Neutrophil (primary cell): ENCODE measurements around the gene SNAPIN.

Experiments used
- H3K27ac ChIP-seq: fragments of 200-600 bp; sonication (generic); 2 replicates; pipeline ENCODE4 v1.5.1; 2016; ENCODE audit warnings: mild to moderate bottlenecking, moderate library complexity
- H3K27me3 ChIP-seq: fragments of 200-600 bp; sonication (generic); 2 replicates; pipeline ENCODE4 v1.6.0; 2016; ENCODE audit warnings: mild to moderate bottlenecking
- H3K36me3 ChIP-seq: fragments of 200-600 bp; sonication (generic); 2 replicates; pipeline ENCODE4 v1.5.1; 2017
- H3K4me1 ChIP-seq, 2 experiments: fragments of 200-600 bp in 1 of 2; sonication (generic) in 1 of 2; 1 replicate in 1 of 2; 2 replicates in 1 of 2; pipeline versions ENCODE4 v1.5.1 to v1.6.1; 2013 to 2016; ENCODE audit warnings: low read depth in 1 of 2, low read length in 1 of 2, mild to moderate bottlenecking in 1 of 2, moderate library complexity in 1 of 2; ENCODE audit not compliant: control insufficient read depth in 1 of 2, insufficient read depth in 1 of 2
- H3K4me3 ChIP-seq, 2 experiments: fragments of 200-600 bp in 1 of 2; sonication (generic) in 1 of 2; 1 replicate in 1 of 2; 2 replicates in 1 of 2; pipeline ENCODE4 v1.5.1; 2013 to 2016; ENCODE audit warnings: low read depth in 1 of 2, low read length in 1 of 2, mild to moderate bottlenecking in 1 of 2, moderate library complexity in 1 of 2
- H3K9me3 ChIP-seq: fragments of 200-600 bp; sonication (generic); 2 replicates; pipeline ENCODE4 v1.5.1; 2016
- CTCF ChIP-seq: fragments of 200-600 bp; sonication (generic); IDR thresholded peaks from 2 replicates; pipeline ENCODE4 v1.5.1; 2016; ENCODE audit warnings: antibody characterized with exemption

Gene SNAPIN

GRCh38 chr1:153631047-153632022, 27.2 kb upstream of the SNAPIN start:
- Histone ChIP-seq H3K4me1 (peaks cover 9 to 17% of the 10 kb centered on the region in 2 experiments), H3K36me3 (peaks cover 3% of the 10 kb centered on the region), H3K4me3 (no peak overlapping the region), H3K9me3 (no peaks in the 10 kb centered on the region), H3K27ac (no peak overlapping the region), H3K27me3 (peaks cover 23% of the 10 kb centered on the region)
- no peak for TF ChIP-seq CTCF

- H3K36me3 ChIP-seq: peaks cover 22% of the 10 kb centered on the region
- no peak for TF ChIP-seq CTCF
- H3K4me3 ChIP-seq: peak overlapping the region; percentile 97 to 98
- H3K4me1 ChIP-seq: peaks cover 9 to 17% of the 10 kb centered on the region in 2 experiments
- no peaks in the 10 kb centered on the region for H3K9me3 ChIP-seq
- H3K27ac ChIP-seq: peak overlapping the region; percentile 100
- H3K27me3 ChIP-seq: peaks cover 4% of the 10 kb centered on the region
Measured at GRCh38 chr1:153633161-153633753, 25.2 kb upstream of the SNAPIN start.

- Histone ChIP-seq H3K9me3 (no peaks in the 10 kb centered on the region), H3K4me3 (peak within 1 kb of the TSS; percentile 97 to 98), H3K27me3 (no peaks in the 10 kb centered on the region), H3K36me3 (peaks cover 30% of the 10 kb centered on the region), H3K4me1 (peaks cover 9 to 17% of the 10 kb centered on the region in 2 experiments), H3K27ac (peak within 1 kb of the TSS; percentile 100)
- peak; percentile 53 for TF ChIP-seq CTCF
Measured at GRCh38 chr1:153633754-153634665, 24.5 kb upstream of the SNAPIN start, which contains the start of gene CHTOP. Gene CHTOP, plus strand, starts transcription at chr1:153634066. Its CDS starts 2,523 bp downstream, at chr1:153636589.

GRCh38 chr1:153635872-153636271, 22.6 kb upstream of the SNAPIN start:
- Histone ChIP-seq H3K9me3 (no peaks in the 10 kb centered on the region), H3K27ac (no peak overlapping the region), H3K36me3 (peaks cover 48% of the 10 kb centered on the region), H3K4me3 (no peak overlapping the region), H3K4me1 (peaks cover 9 to 17% of the 10 kb centered on the region in 2 experiments), H3K27me3 (no peaks in the 10 kb centered on the region)
- TF ChIP-seq CTCF: no peak

GRCh38 chr1:153636312-153636711, 22.2 kb upstream of the SNAPIN start:
- H3K36me3 ChIP-seq: peaks cover 53% of the 10 kb centered on the region
- no peak for TF ChIP-seq CTCF

More at GRCh38 chr1:153636312-153636711, 22.2 kb upstream of the SNAPIN start:
- no peak overlapping the region for H3K4me3 ChIP-seq
- peak overlapping the region; percentile 18 for H3K27ac ChIP-seq
- H3K4me1 ChIP-seq: peaks cover 9 to 17% of the 10 kb centered on the region in 2 experiments
- no peaks in the 10 kb centered on the region for H3K27me3 ChIP-seq
- H3K9me3 ChIP-seq: no peaks in the 10 kb centered on the region
